HepG2 (cell line): Measurements from ENCODE around the gene ANAPC2. TPM values are rescaled to one million over a fixed set of nuclear protein-coding genes. Genes with fewer than 3 reads are reported as not detected.
A peak's percentile ranks its signal among the peaks of the same experiment; 100 is the strongest.

Source experiments
- CBX1 ChIP-seq: IDR thresholded peaks from one replicate; pipeline ENCODE4 v1.6.1; 2016; ENCODE audit warnings: antibody characterized with exemption, low read depth
- CEBPZ ChIP-seq: IDR thresholded peaks from 2 replicates; pipeline ENCODE4 v1.6.1; 2012; ENCODE audit warnings: low read length, improper control_type of control experiment
- IRX3 ChIP-seq: sonication (generic); formaldehyde crosslinking; IDR thresholded peaks from 2 replicates; pipeline ENCODE4 v1.8.1; 2023; ENCODE audit warnings: mild to moderate bottlenecking, low read depth, missing genetic modification reagents, borderline replicate concordance
- MED8 ChIP-seq: sonication (generic); formaldehyde crosslinking; IDR thresholded peaks from 2 replicates; pipeline ENCODE4 v1.8.1; 2023; ENCODE audit warnings: mild to moderate bottlenecking, missing genetic modification reagents; ENCODE audit not compliant: insufficient replicate concordance
- PHF5A ChIP-seq: IDR thresholded peaks from one replicate; pipeline ENCODE4 v1.6.1; 2018; ENCODE audit warnings: low read depth, missing genetic modification reagents; ENCODE audit not compliant: unreplicated experiment
- PTBP1 ChIP-seq: fragments of 200-400 bp; formaldehyde crosslinking; IDR thresholded peaks from 2 replicates; pipeline ENCODE4 v1.6.1; 2018; ENCODE audit warnings: low read length, low read depth; ENCODE audit not compliant: poor library complexity, severe bottlenecking
- REL ChIP-seq: sonication (generic); formaldehyde crosslinking; conservative IDR thresholded peaks from 2 replicates; pipeline ENCODE4 v1.8.0; 2022; ENCODE audit warnings: mild to moderate bottlenecking, missing genetic modification reagents, moderate library complexity
- ZBTB4 ChIP-seq: sonication (generic); formaldehyde crosslinking; IDR thresholded peaks from 2 replicates; pipeline ENCODE4 v1.4.0; 2020; ENCODE audit warnings: missing genetic modification reagents, mild to moderate bottlenecking, borderline replicate concordance
- ZHX1 ChIP-seq: sonication (generic); formaldehyde crosslinking; IDR thresholded peaks from 2 replicates; pipeline ENCODE4 v1.8.1; 2022; ENCODE audit warnings: low read depth, mild to moderate bottlenecking, missing genetic modification reagents
- ZNF10 ChIP-seq: sonication (generic); formaldehyde crosslinking; IDR thresholded peaks from 2 replicates; pipeline ENCODE4 v1.4.0; 2020; ENCODE audit warnings: mild to moderate bottlenecking, low read depth, missing genetic modification reagents, borderline replicate concordance
- ZNF20 ChIP-seq: sonication (generic); formaldehyde crosslinking; IDR thresholded peaks from 2 replicates; pipeline ENCODE4 v1.4.0; 2020; ENCODE audit warnings: mild to moderate bottlenecking, moderate library complexity, missing genetic modification reagents
- ZNF276 ChIP-seq: sonication (generic); formaldehyde crosslinking; IDR thresholded peaks from 2 replicates; pipeline ENCODE4 v1.4.0; 2020; ENCODE audit warnings: mild to moderate bottlenecking, low read depth, missing genetic modification reagents
- ZNF598 ChIP-seq: sonication (generic); formaldehyde crosslinking; IDR thresholded peaks from 2 replicates; pipeline ENCODE4 v1.5.1; 2020; ENCODE audit warnings: mild to moderate bottlenecking, missing genetic modification reagents, borderline replicate concordance
- polyA plus RNA-seq, 8 experiments: library from polyadenylated mRNA; depleted of rRNA in 3 of 8; stranded (reverse) in 7 of 8; unstranded in 1 of 8; fragments of >200 nt; fragmentation: Illumina TruSeq in 4 of 8; extraction: Trizol in 4 of 8; gene quantifications; 2 replicates each; pipeline versions ENCODE4 v1.2.1 to v1.2.3, GENCODE V29; 2011 to 2016; ENCODE audit warnings: low read depth in 4 of 8, missing spikeins in 1 of 8, mixed read lengths in 1 of 8; ENCODE audit not compliant: insufficient read depth in 1 of 8
- total RNA-seq, 5 experiments: library from RNA; depleted of rRNA; stranded (reverse); fragments of >200 nt; fragmentation: Illumina TruSeq; extraction: Trizol; gene quantifications; 2 replicates each; pipeline ENCODE4 v1.2.3, GENCODE V29; 2016; ENCODE audit warnings: low read depth in 1 of 5

Gene ANAPC2
- total and polyA plus RNA-seq, 2 of the 13 experiments (the other 11 are each of a cell fraction or from before 2014, with no cell fraction given): 12.3 to 15.4 TPM

- no peak for TF ChIP-seq PTBP1
- no peak for TF ChIP-seq REL (CRISPR knock-in tag)
- TF ChIP-seq PHF5A: peak; percentile 27
- TF ChIP-seq ZNF10 (CRISPR knock-in tag): no peak
- no peak for TF ChIP-seq ZHX1 (CRISPR knock-in tag)
- TF ChIP-seq CBX1: no peak
- 0 out of 2 replicates have a peak, but pooled peaks have one; percentile 34 for TF ChIP-seq ZNF598
- TF ChIP-seq CEBPZ: no peak
- TF ChIP-seq ZNF276 (CRISPR knock-in tag): 0 out of 2 replicates have a peak, but pooled peaks have one; percentile 43
- TF ChIP-seq MED8 (CRISPR knock-in tag): peak; percentile 33
- TF ChIP-seq ZBTB4 (CRISPR knock-in tag): no peak
- no peak for TF ChIP-seq ZNF20 (CRISPR knock-in tag)
- 0 out of 2 replicates have a peak, but pooled peaks have one; percentile 31 for TF ChIP-seq IRX3 (CRISPR knock-in tag)
Observed at GRCh38 chr9:137205126-137206069, 17.0 kb upstream of the ANAPC2 start, which contains the start of the genes NDOR1 and TMEM203 (continued).
